Sigmoid colon (tissue), 7 donors: ENCODE measurements around the gene FBXO7. TPM values are rescaled to one million over a fixed set of nuclear protein-coding genes. Genes with fewer than 3 reads are reported as not detected.

Experiments
- DNase-seq: peaks from one replicate; pipeline ENCODE4 v3.0.0-alpha.2; 2019
- H3K27ac ChIP-seq, 4 donors: fragments of 200-600 bp; sonication (generic); one replicate each; pipeline ENCODE4 v1.5.1; 2016 to 2019; ENCODE audit warnings: mild to moderate bottlenecking in 1 of 4
- H3K27me3 ChIP-seq, 3 donors: fragments of 200-600 bp; sonication (generic); one replicate each; pipeline ENCODE4 v1.5.1; 2019; ENCODE audit warnings: mild to moderate bottlenecking in 1 of 3
- H3K36me3 ChIP-seq, 4 donors: fragments of 200-600 bp; sonication (generic); one replicate each; pipeline ENCODE4 v1.5.1; 2016 to 2019
- H3K4me1 ChIP-seq, 4 donors: fragments of 200-600 bp; sonication (generic); one replicate each; pipeline ENCODE4 v1.5.1; 2017 to 2019
- H3K4me3 ChIP-seq, 4 donors: fragments of 200-600 bp; sonication (generic); one replicate each; pipeline ENCODE4 v1.5.1; 2017 to 2019; ENCODE audit warnings: mild to moderate bottlenecking in 2 of 4, moderate library complexity in 1 of 4
- H3K9me3 ChIP-seq, 4 donors: fragments of 200-600 bp in 3 of 4; sonication (generic) in 3 of 4; one replicate each; pipeline versions ENCODE4 v1.5.1 to v1.6.1; 2013 to 2019
- EP300 ChIP-seq, 4 donors: sonication (generic); formaldehyde crosslinking; IDR thresholded peaks; one replicate each; pipeline ENCODE4 v1.6.1; 2017; ENCODE audit warnings: antibody characterized with exemption in 4 of 4
- POLR2A ChIP-seq, 2 donors: fragments of 450-650 bp; IDR thresholded peaks; one replicate each; pipeline ENCODE4 v1.6.1; 2016; ENCODE audit warnings: antibody characterized with exemption in 2 of 2, mild to moderate bottlenecking in 2 of 2, moderate library complexity in 2 of 2
- POLR2AphosphoS5 ChIP-seq, 4 donors: sonication (generic); formaldehyde crosslinking; IDR thresholded peaks; one replicate each; pipeline ENCODE4 v1.6.1; 2017; ENCODE audit warnings: antibody characterized with exemption in 4 of 4
- WGBS, 2 donors: extraction: QIAGEN DNeasy Blood & Tissue Kit; methylation state at CpG; one replicate each; pipeline ENCODE4 v1.1.7; 2013; 5-methylcytosine and 5-hydroxymethylcytosine counted together
- intact Hi-C: fragments of 100-400 bp; cut with DNase I; formaldehyde crosslinking; loops from one replicate; pipeline ENCODE4 v1.15.1; 2023
- polyA plus RNA-seq, 3 donors: library from polyadenylated mRNA; stranded (reverse); fragments of 200-250 nt; gene quantifications; one replicate each; pipeline ENCODE4 v1.2.3, GENCODE V29; 2013
- total RNA-seq, 4 donors: library from RNA; depleted of rRNA; stranded (reverse); fragments of >200 nt; gene quantifications; one replicate each; pipeline ENCODE4 v1.1.0, GENCODE V29; 2016
- TF ChIP-seq, protein P1 (sequence below), 4 experiments: fragments of 450-650 bp in 3 of 4; fragments of 200-600 bp in 1 of 4; IDR thresholded peaks; one replicate each; pipeline ENCODE4 v1.5.1; 2016 to 2019; ENCODE audit warnings: antibody characterized with exemption in 4 of 4, mild to moderate bottlenecking in 3 of 4, moderate library complexity in 2 of 4
- donor health status: healthy with polysubstance abuse.
- donor health status: Bipolar disorder and iron deficiency.
- donor health status: healthy.

FBXO7 gene
- total and polyA plus RNA-seq, 7 donors = 60.6 to 83.6 (median 79.8) TPM

DNA sequence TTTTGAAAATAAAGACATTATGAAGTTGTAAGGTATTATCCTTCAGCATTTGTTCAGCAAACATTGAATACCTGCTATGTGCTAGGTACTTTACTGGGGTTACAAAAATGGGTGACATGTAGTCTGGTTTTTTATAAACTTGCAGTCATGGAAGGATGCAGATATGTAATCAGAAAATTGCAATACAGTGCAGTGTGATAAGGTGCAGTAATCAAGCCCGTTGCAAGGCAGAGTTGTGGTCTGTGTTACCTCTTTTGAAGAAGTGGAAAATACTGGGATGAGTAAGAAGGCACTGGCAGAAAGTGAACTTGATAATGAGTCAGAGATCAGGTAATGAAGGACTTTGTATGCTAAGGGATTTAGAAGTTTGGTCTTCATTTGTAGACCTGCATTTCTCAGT lies 8.1 kb downstream of the FBXO7 start:
- no peaks in the 10 kb centered on the region for H3K9me3 ChIP-seq
- H3K4me1 ChIP-seq = peaks cover 0 to 40% (median 15%) of the 10 kb centered on the region in 4 donors
- H3K36me3 ChIP-seq = peaks cover 0 to 29% (median 10%) of the 10 kb centered on the region in 4 donors
- H3K27me3 ChIP-seq = no peaks in the 10 kb centered on the region
- intact Hi-C loops = no loop called here
- WGBS, 2 donors = 59 to 62% methylated on average over 1 of the region's 1 CpG
- H3K27ac ChIP-seq = no peak overlapping the region
- no peak overlapping the region for H3K4me3 ChIP-seq
- no peak for DNase-seq
- TF ChIP-seq, protein P1, sequence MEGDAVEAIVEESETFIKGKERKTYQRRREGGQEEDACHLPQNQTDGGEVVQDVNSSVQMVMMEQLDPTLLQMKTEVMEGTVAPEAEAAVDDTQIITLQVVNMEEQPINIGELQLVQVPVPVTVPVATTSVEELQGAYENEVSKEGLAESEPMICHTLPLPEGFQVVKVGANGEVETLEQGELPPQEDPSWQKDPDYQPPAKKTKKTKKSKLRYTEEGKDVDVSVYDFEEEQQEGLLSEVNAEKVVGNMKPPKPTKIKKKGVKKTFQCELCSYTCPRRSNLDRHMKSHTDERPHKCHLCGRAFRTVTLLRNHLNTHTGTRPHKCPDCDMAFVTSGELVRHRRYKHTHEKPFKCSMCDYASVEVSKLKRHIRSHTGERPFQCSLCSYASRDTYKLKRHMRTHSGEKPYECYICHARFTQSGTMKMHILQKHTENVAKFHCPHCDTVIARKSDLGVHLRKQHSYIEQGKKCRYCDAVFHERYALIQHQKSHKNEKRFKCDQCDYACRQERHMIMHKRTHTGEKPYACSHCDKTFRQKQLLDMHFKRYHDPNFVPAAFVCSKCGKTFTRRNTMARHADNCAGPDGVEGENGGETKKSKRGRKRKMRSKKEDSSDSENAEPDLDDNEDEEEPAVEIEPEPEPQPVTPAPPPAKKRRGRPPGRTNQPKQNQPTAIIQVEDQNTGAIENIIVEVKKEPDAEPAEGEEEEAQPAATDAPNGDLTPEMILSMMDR (IDR thresholded peaks at IDR 0.05) = no peak
- no peak for TF ChIP-seq POLR2AphosphoS5 (IDR thresholded peaks at IDR 0.05)
- no peak for TF ChIP-seq POLR2A (IDR thresholded peaks at IDR 0.05)
- TF ChIP-seq EP300 (IDR thresholded peaks at IDR 0.05) = no peak

DNA sequence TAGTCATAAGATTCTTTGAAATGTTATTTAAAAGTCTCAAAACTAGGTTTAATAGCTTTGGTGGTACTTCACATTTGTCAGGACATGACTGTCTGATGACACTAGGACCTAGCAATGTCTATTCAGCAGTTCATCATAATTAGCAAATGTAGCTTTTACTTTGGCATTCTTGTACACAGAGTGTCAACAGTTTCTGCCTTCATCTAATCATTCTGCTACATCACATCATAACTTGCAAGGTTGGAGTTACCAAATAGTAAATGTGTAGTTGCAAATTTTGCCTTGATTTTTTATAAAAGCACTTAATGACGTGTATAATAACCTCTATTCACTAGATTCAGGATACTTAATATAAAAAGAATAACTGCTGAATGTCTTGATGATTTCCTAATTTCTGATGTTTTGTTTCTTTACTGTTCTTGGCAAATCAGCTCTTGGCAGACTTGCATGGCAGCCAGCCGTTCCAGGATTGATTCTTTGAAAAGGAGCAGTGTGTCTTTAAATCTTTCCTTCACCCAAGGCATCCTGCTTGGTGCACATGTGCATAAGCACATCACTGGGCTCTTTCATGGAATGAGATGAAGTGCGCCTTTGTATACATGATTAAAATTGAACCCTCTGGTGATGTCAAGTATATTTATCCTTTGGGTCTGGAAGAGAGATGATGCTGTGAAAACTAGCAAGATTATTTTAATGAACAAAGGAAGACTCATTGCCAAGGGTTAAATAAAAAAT lies 12.2 kb downstream of the FBXO7 start:
- Histone ChIP-seq H3K36me3 (peaks cover 0 to 70% (median 16%) of the 10 kb centered on the region in 4 donors), H3K9me3 (no peaks in the 10 kb centered on the region), H3K4me3 (no peak overlapping the region), H3K4me1 (peaks cover 0 to 28% (median 13%) of the 10 kb centered on the region in 4 donors), H3K27me3 (no peaks in the 10 kb centered on the region), H3K27ac (no peak overlapping the region)
- TF ChIP-seq POLR2A (IDR thresholded peaks at IDR 0.05) (no peak), EP300 (IDR thresholded peaks at IDR 0.05) (no peak), POLR2AphosphoS5 (IDR thresholded peaks at IDR 0.05) (no peak)
- TF ChIP-seq, protein P1 (IDR thresholded peaks at IDR 0.05) = no peak
- no peak for DNase-seq
- 60 to 79% methylated on average over 3 of the region's 3 CpGs for WGBS, 2 donors
- intact Hi-C loops = no loop called here

DNA sequence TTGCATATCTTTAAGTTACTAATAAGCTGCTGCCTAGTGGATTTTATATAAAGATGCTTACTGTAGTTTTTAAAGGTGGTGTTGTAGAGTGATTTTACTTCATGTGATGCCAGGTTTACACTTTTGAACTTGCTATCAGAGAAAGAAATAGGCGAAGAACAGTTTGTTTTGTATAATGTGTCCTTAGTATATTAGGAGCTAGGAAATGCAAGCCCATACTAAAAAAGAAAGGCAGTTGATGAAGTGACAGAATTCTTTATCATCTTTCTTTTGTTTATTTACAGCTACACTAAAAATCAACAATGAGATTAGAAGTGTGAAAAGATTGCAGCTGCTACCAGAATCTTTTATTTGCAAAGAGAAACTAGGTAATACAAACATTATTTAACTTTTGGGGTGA lies 12.8 kb downstream of the FBXO7 start:
- intact Hi-C loops = no loop called here
- Histone ChIP-seq H3K27ac (no peak overlapping the region), H3K27me3 (no peaks in the 10 kb centered on the region), H3K9me3 (no peaks in the 10 kb centered on the region), H3K4me1 (peaks cover 0 to 22% (median 13%) of the 10 kb centered on the region in 4 donors), H3K36me3 (peaks cover 0 to 76% (median 17%) of the 10 kb centered on the region in 4 donors), H3K4me3 (no peak overlapping the region)
- TF ChIP-seq EP300 (IDR thresholded peaks at IDR 0.05) (no peak), POLR2AphosphoS5 (IDR thresholded peaks at IDR 0.05) (no peak), POLR2A (IDR thresholded peaks at IDR 0.05) (no peak)
- TF ChIP-seq, protein P1 (IDR thresholded peaks at IDR 0.05) = no peak
- 96 to 99% methylated on average over 1 of the region's 1 CpG for WGBS, 2 donors
- no peak for DNase-seq

DNA sequence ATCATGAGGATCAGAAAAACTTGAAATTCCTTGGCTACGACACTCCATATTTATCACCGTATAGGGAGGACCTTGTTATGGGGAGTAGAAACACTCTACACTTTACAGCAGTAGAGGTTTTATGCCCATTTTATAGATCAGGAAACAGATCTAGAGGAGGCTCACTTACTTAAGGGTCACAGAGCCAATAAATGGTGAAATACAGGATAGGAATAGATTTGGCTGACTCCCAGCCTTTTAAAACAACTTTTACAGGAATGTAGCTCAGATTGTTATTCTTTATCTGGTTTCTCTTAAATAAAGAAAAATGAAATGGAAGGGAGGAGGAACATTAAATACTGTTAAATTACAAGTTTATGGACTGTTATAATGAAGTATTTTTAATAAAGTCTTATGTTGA lies 14.8 kb downstream of the FBXO7 start:
- intact Hi-C loops = no loop called here
- H3K36me3 ChIP-seq = peaks cover 9 to 95% (median 29%) of the 10 kb centered on the region in 4 donors
- DNase-seq = no peak
- no peak overlapping the region for H3K27ac ChIP-seq
- H3K4me1 ChIP-seq = peaks cover 0 to 6% (median 2%) of the 10 kb centered on the region in 4 donors
- no peaks in the 10 kb centered on the region for H3K27me3 ChIP-seq
- TF ChIP-seq POLR2A (IDR thresholded peaks at IDR 0.05) = no peak
- TF ChIP-seq EP300 (IDR thresholded peaks at IDR 0.05) = no peak
- TF ChIP-seq, protein P1 (IDR thresholded peaks at IDR 0.05) = no peak
- TF ChIP-seq POLR2AphosphoS5 (IDR thresholded peaks at IDR 0.05) = no peak
- H3K4me3 ChIP-seq = no peak overlapping the region
- 94 to 95% methylated on average over 2 of the region's 2 CpGs for WGBS, 2 donors
- no peaks in the 10 kb centered on the region for H3K9me3 ChIP-seq
